ENCODE data around the gene TM4SF5.

GRCh38 chr17:4740584-4740983 is 31.1 kb upstream of the TM4SF5 start:
- TF ChIP-seq CTCF (IDR thresholded peaks at IDR 0.05) (no peak), EP300 (IDR thresholded peaks at IDR 0.05) (no peak)

Data from tibial nerve (tissue), 4 donors.